H9 (cell line): ENCODE data around the gene PPP2R3C. TPM values are rescaled to one million over a fixed set of nuclear protein-coding genes. Genes with fewer than 3 reads are reported as not detected.

Source experiments
- DNase-seq: peaks from one replicate; pipeline ENCODE4 v3.0.0-alpha.2; 2017
- H2AFZ ChIP-seq: one replicate; pipeline ENCODE4 v1.6.1; 2013; ENCODE audit warnings: mild to moderate bottlenecking, low read length, control low read depth, moderate library complexity
- H2AK5ac ChIP-seq: 2 replicates; pipeline ENCODE4 v1.6.1; 2013; ENCODE audit warnings: low read length, control low read depth, mixed read lengths; ENCODE audit not compliant: insufficient read length
- H2BK120ac ChIP-seq: one replicate; pipeline ENCODE4 v1.6.1; 2013; ENCODE audit warnings: low read depth, mild to moderate bottlenecking, low read length, control low read depth, inconsistent platforms; ENCODE audit not compliant: poor library complexity, severe bottlenecking
- H2BK12ac ChIP-seq: 2 replicates; pipeline ENCODE4 v1.6.1; 2013; ENCODE audit warnings: low read length, control low read depth, mixed read lengths, low read depth; ENCODE audit not compliant: insufficient read length
- H2BK15ac ChIP-seq: 2 replicates; pipeline ENCODE4 v1.6.1; 2013; ENCODE audit warnings: low read depth, low read length, control low read depth
- H2BK20ac ChIP-seq: one replicate; pipeline ENCODE4 v1.6.1; 2013; ENCODE audit warnings: low read depth, mild to moderate bottlenecking, low read length, control low read depth, inconsistent platforms; ENCODE audit not compliant: poor library complexity, severe bottlenecking
- H2BK5ac ChIP-seq: 2 replicates; pipeline ENCODE4 v1.6.1; 2013; ENCODE audit warnings: low read length, control low read depth, mixed read lengths; ENCODE audit not compliant: insufficient read length
- H3K14ac ChIP-seq: 2 replicates; pipeline ENCODE4 v1.6.1; 2013; ENCODE audit warnings: low read length, control low read depth; ENCODE audit not compliant: insufficient read depth
- H3K18ac ChIP-seq: 2 replicates; pipeline ENCODE4 v1.6.1; 2013; ENCODE audit warnings: low read depth, mild to moderate bottlenecking, mixed read lengths, low read length, control low read depth; ENCODE audit not compliant: insufficient read length
- H3K23ac ChIP-seq: 2 replicates; pipeline ENCODE4 v1.6.1; 2013; ENCODE audit warnings: low read length, control low read depth, mixed read lengths, low read depth; ENCODE audit not compliant: insufficient read length
- H3K23me2 ChIP-seq: 2 replicates; pipeline ENCODE4 v1.6.1; 2013; ENCODE audit warnings: low read depth, mild to moderate bottlenecking, mixed read lengths, low read length, control low read depth; ENCODE audit not compliant: insufficient read length, poor library complexity, severe bottlenecking
- H3K27ac ChIP-seq: 2 replicates; pipeline ENCODE4 v1.5.1; 2013; ENCODE audit warnings: low read length, control low read depth, mixed read lengths, low read depth; ENCODE audit not compliant: insufficient read length
- H3K27me3 ChIP-seq: 2 replicates; pipeline ENCODE4 v1.6.1; 2013; ENCODE audit warnings: low read length, control low read depth, inconsistent platforms; ENCODE audit not compliant: insufficient read depth
- H3K4ac ChIP-seq: 2 replicates; pipeline ENCODE4 v1.6.1; 2013; ENCODE audit warnings: low read depth, mild to moderate bottlenecking, control low read depth, inconsistent platforms, low read length, moderate library complexity
- H3K4me1 ChIP-seq: 2 replicates; pipeline ENCODE4 v1.6.1; 2013; ENCODE audit warnings: low read length, control low read depth, inconsistent platforms; ENCODE audit not compliant: insufficient read depth
- H3K4me2 ChIP-seq: 2 replicates; pipeline ENCODE4 v1.6.1; 2013; ENCODE audit warnings: low read length, control low read depth, mixed read lengths; ENCODE audit not compliant: insufficient read length, insufficient read depth
- H3K56ac ChIP-seq: 2 replicates; pipeline ENCODE4 v1.6.1; 2013; ENCODE audit warnings: low read depth, mild to moderate bottlenecking, mixed read lengths, low read length, control low read depth; ENCODE audit not compliant: insufficient read length
- H3K79me1 ChIP-seq: 2 replicates; pipeline ENCODE4 v1.6.1; 2013; ENCODE audit warnings: low read depth, mild to moderate bottlenecking, moderate library complexity, low read length, control low read depth, inconsistent platforms; ENCODE audit not compliant: insufficient read depth, poor library complexity, severe bottlenecking
- H3K79me2 ChIP-seq: 2 replicates; pipeline ENCODE4 v1.6.1; 2013; ENCODE audit warnings: low read length, control low read depth, inconsistent platforms; ENCODE audit not compliant: insufficient read depth
- H3K9ac ChIP-seq: 2 replicates; pipeline ENCODE4 v1.6.1; 2013; ENCODE audit warnings: low read length, control low read depth, mixed read lengths; ENCODE audit not compliant: insufficient read length; ENCODE audit errors: extremely low read depth
- H3K9me3 ChIP-seq: one replicate; pipeline ENCODE4 v1.6.1; 2013; ENCODE audit warnings: low read depth, low read length, inconsistent platforms; ENCODE audit not compliant: control insufficient read depth
- H3T11ph ChIP-seq: one replicate; pipeline ENCODE4 v1.6.1; 2013; ENCODE audit warnings: mild to moderate bottlenecking, low read length, control low read depth, inconsistent platforms
- H4K20me1 ChIP-seq: one replicate; pipeline ENCODE4 v1.6.1; 2013; ENCODE audit not compliant: control insufficient read depth, insufficient read length, insufficient read depth
- H4K5ac ChIP-seq: 2 replicates; pipeline ENCODE4 v1.6.1; 2013; ENCODE audit warnings: low read depth, mild to moderate bottlenecking, mixed read lengths, low read length, control low read depth; ENCODE audit not compliant: insufficient read length
- H4K8ac ChIP-seq: replicated peaks from 2 replicates; pipeline ENCODE4 v1.6.1; 2013; ENCODE audit warnings: low read length, control low read depth, mixed read lengths, low read depth; ENCODE audit not compliant: insufficient read length
- H4K91ac ChIP-seq: 2 replicates; pipeline ENCODE4 v1.6.1; 2013; ENCODE audit warnings: low read depth, mild to moderate bottlenecking, moderate library complexity, mixed read lengths, low read length, control low read depth; ENCODE audit not compliant: insufficient read length
- H3K27ac Mint-ChIP-seq, 3 experiments: 2 replicates in 2 of 3; 3 replicates in 1 of 3; pipeline ENCODE4 v1.8.0; 2020 to 2021; ENCODE audit warnings: mixed read lengths in 3 of 3, mild to moderate bottlenecking in 1 of 3, moderate library complexity in 1 of 3
- H3K27me3 Mint-ChIP-seq: 2 replicates; pipeline ENCODE4 v1.8.0; 2021; ENCODE audit warnings: low read depth, mild to moderate bottlenecking, moderate library complexity, mixed read lengths
- H3K36me3 Mint-ChIP-seq, 3 experiments: 2 replicates in 2 of 3; 3 replicates in 1 of 3; pipeline ENCODE4 v1.8.0; 2020 to 2021; ENCODE audit warnings: low read depth in 3 of 3, mixed read lengths in 3 of 3; ENCODE audit not compliant: insufficient read depth in 1 of 3
- H3K4me1 Mint-ChIP-seq, 2 experiments: 2 replicates each; pipeline ENCODE4 v1.8.0; 2020; ENCODE audit warnings: mixed read lengths in 2 of 2
- H3K4me3 Mint-ChIP-seq, 2 experiments: 2 replicates in 1 of 2; 3 replicates in 1 of 2; pipeline ENCODE4 v1.8.0; 2020 to 2021; ENCODE audit warnings: mild to moderate bottlenecking in 2 of 2, mixed read lengths in 2 of 2, moderate library complexity in 1 of 2
- H3K9me3 Mint-ChIP-seq, 2 experiments: 2 replicates in 1 of 2; 3 replicates in 1 of 2; pipeline ENCODE4 v1.8.0; 2020; ENCODE audit warnings: mild to moderate bottlenecking in 2 of 2, mixed read lengths in 2 of 2, moderate library complexity in 1 of 2
- WGBS: extraction: QIAGEN DNeasy Blood & Tissue Kit; methylation state at CpG from one replicate; pipeline ENCODE4 v1.1.7; 2013; ENCODE audit warnings: missing lambda C conversion rate, low lambda C conversion rate, mixed read lengths; ENCODE audit not compliant: insufficient read length; ENCODE audit errors: extremely low coverage; 5-methylcytosine and 5-hydroxymethylcytosine counted together
- total RNA-seq: library from RNA; stranded (reverse); gene quantifications from 2 replicates; pipeline ENCODE4 v1.2.1, GENCODE V29; 2021
- TF ChIP-seq, protein P1 (sequence below): fragments of 200-600 bp; sonication (generic); conservative IDR thresholded peaks from 3 replicates; pipeline ENCODE4 v1.8.0; 2021; ENCODE audit warnings: antibody characterized with exemption, mild to moderate bottlenecking

Gene PPP2R3C
- total RNA-seq, 1 experiment from 2014 or later = 51.1 TPM

DNA sequence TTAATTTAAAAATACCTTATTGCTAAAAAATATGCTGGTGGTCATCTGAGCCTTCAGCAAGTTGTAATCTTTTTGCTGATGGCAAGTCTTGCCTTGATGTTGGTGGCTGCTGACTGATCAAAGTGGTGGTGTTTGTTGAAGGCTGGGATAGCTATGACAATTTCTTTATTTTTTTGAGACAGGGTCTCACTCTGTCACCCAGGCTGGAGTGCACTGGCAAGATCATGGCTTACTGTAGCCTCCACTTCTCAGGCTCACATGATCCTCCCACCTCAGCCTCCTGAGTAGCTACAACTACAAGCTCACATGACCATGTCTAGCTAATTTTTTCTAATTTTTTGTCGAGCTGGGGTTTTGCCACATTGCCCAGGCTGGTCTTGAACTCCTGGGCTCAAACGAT lies 25.4 kb upstream of the PPP2R3C start:
- H3K4me3 Mint-ChIP-seq = no peak overlapping the region
- Histone ChIP-seq H2AK5ac (no peak overlapping the region), H3K27me3 (no peaks in the 10 kb centered on the region), H2BK15ac (no peak overlapping the region), H3K23me2 (no peaks in the 10 kb centered on the region), H4K91ac (no peak overlapping the region), H3K9me3 (no peaks in the 10 kb centered on the region), H2BK5ac (no peak overlapping the region), H2BK12ac (no peak overlapping the region), H3K56ac (no peak overlapping the region), H2AFZ (no peak overlapping the region), H3K4ac (no peak overlapping the region), H2BK20ac (no peak overlapping the region), H3K23ac (no peak overlapping the region), H2BK120ac (no peak overlapping the region), H3K9ac (no peak overlapping the region), H3K18ac (no peak overlapping the region), H4K8ac (no peak overlapping the region), H3K79me2 (no peaks in the 10 kb centered on the region; the same call in 1 of the 2 replicates), H3K4me2 (no peak overlapping the region), H3T11ph (no peak overlapping the region), H3K14ac (no peak overlapping the region), H4K20me1 (no peaks in the 10 kb centered on the region), H3K4me1 (no peaks in the 10 kb centered on the region), H3K27ac (no peak overlapping the region), H4K5ac (no peak overlapping the region), H3K79me1 (peaks cover 4% of the 10 kb centered on the region)
- no peaks in the 10 kb centered on the region for H3K4me1 Mint-ChIP-seq
- H3K27ac Mint-ChIP-seq = no peak overlapping the region
- no CpG with 5 or more reads among the region's 2 CpGs for WGBS
- peaks cover 24 to 38% (median 36%) of the 10 kb centered on the region in 3 experiments for H3K36me3 Mint-ChIP-seq
- DNase-seq = no peak
- peaks cover 0 to 2% of the 10 kb centered on the region in 2 experiments; a peak in 3 of 5 replicates for H3K9me3 Mint-ChIP-seq
- H3K27me3 Mint-ChIP-seq = no peaks in the 10 kb centered on the region
- TF ChIP-seq, protein P1, sequence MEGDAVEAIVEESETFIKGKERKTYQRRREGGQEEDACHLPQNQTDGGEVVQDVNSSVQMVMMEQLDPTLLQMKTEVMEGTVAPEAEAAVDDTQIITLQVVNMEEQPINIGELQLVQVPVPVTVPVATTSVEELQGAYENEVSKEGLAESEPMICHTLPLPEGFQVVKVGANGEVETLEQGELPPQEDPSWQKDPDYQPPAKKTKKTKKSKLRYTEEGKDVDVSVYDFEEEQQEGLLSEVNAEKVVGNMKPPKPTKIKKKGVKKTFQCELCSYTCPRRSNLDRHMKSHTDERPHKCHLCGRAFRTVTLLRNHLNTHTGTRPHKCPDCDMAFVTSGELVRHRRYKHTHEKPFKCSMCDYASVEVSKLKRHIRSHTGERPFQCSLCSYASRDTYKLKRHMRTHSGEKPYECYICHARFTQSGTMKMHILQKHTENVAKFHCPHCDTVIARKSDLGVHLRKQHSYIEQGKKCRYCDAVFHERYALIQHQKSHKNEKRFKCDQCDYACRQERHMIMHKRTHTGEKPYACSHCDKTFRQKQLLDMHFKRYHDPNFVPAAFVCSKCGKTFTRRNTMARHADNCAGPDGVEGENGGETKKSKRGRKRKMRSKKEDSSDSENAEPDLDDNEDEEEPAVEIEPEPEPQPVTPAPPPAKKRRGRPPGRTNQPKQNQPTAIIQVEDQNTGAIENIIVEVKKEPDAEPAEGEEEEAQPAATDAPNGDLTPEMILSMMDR = no peak
